H9 (cell line): Measurements from ENCODE around the gene C13orf46. TPM values are rescaled to one million over a fixed set of nuclear protein-coding genes. Genes with fewer than 3 reads are reported as not detected.

Experiments
- DNase-seq: peaks from one replicate; pipeline ENCODE4 v3.0.0-alpha.2; 2017
- H2AFZ ChIP-seq: one replicate; pipeline ENCODE4 v1.6.1; 2013; ENCODE audit warnings: mild to moderate bottlenecking, low read length, control low read depth, moderate library complexity
- H2AK5ac ChIP-seq: 2 replicates; pipeline ENCODE4 v1.6.1; 2013; ENCODE audit warnings: low read length, control low read depth, mixed read lengths; ENCODE audit not compliant: insufficient read length
- H2BK120ac ChIP-seq: one replicate; pipeline ENCODE4 v1.6.1; 2013; ENCODE audit warnings: low read depth, mild to moderate bottlenecking, low read length, control low read depth, inconsistent platforms; ENCODE audit not compliant: poor library complexity, severe bottlenecking
- H2BK12ac ChIP-seq: 2 replicates; pipeline ENCODE4 v1.6.1; 2013; ENCODE audit warnings: low read length, control low read depth, mixed read lengths, low read depth; ENCODE audit not compliant: insufficient read length
- H2BK15ac ChIP-seq: 2 replicates; pipeline ENCODE4 v1.6.1; 2013; ENCODE audit warnings: low read depth, low read length, control low read depth
- H2BK20ac ChIP-seq: one replicate; pipeline ENCODE4 v1.6.1; 2013; ENCODE audit warnings: low read depth, mild to moderate bottlenecking, low read length, control low read depth, inconsistent platforms; ENCODE audit not compliant: poor library complexity, severe bottlenecking
- H2BK5ac ChIP-seq: 2 replicates; pipeline ENCODE4 v1.6.1; 2013; ENCODE audit warnings: low read length, control low read depth, mixed read lengths; ENCODE audit not compliant: insufficient read length
- H3K14ac ChIP-seq: 2 replicates; pipeline ENCODE4 v1.6.1; 2013; ENCODE audit warnings: low read length, control low read depth; ENCODE audit not compliant: insufficient read depth
- H3K18ac ChIP-seq: 2 replicates; pipeline ENCODE4 v1.6.1; 2013; ENCODE audit warnings: low read depth, mild to moderate bottlenecking, mixed read lengths, low read length, control low read depth; ENCODE audit not compliant: insufficient read length
- H3K23ac ChIP-seq: 2 replicates; pipeline ENCODE4 v1.6.1; 2013; ENCODE audit warnings: low read length, control low read depth, mixed read lengths, low read depth; ENCODE audit not compliant: insufficient read length
- H3K23me2 ChIP-seq: 2 replicates; pipeline ENCODE4 v1.6.1; 2013; ENCODE audit warnings: low read depth, mild to moderate bottlenecking, mixed read lengths, low read length, control low read depth; ENCODE audit not compliant: insufficient read length, poor library complexity, severe bottlenecking
- H3K27ac ChIP-seq: 2 replicates; pipeline ENCODE4 v1.5.1; 2013; ENCODE audit warnings: low read length, control low read depth, mixed read lengths, low read depth; ENCODE audit not compliant: insufficient read length
- H3K27me3 ChIP-seq: 2 replicates; pipeline ENCODE4 v1.6.1; 2013; ENCODE audit warnings: low read length, control low read depth, inconsistent platforms; ENCODE audit not compliant: insufficient read depth
- H3K4ac ChIP-seq: 2 replicates; pipeline ENCODE4 v1.6.1; 2013; ENCODE audit warnings: low read depth, mild to moderate bottlenecking, control low read depth, inconsistent platforms, low read length, moderate library complexity
- H3K4me1 ChIP-seq: 2 replicates; pipeline ENCODE4 v1.6.1; 2013; ENCODE audit warnings: low read length, control low read depth, inconsistent platforms; ENCODE audit not compliant: insufficient read depth
- H3K4me2 ChIP-seq: 2 replicates; pipeline ENCODE4 v1.6.1; 2013; ENCODE audit warnings: low read length, control low read depth, mixed read lengths; ENCODE audit not compliant: insufficient read length, insufficient read depth
- H3K56ac ChIP-seq: 2 replicates; pipeline ENCODE4 v1.6.1; 2013; ENCODE audit warnings: low read depth, mild to moderate bottlenecking, mixed read lengths, low read length, control low read depth; ENCODE audit not compliant: insufficient read length
- H3K79me1 ChIP-seq: 2 replicates; pipeline ENCODE4 v1.6.1; 2013; ENCODE audit warnings: low read depth, mild to moderate bottlenecking, moderate library complexity, low read length, control low read depth, inconsistent platforms; ENCODE audit not compliant: insufficient read depth, poor library complexity, severe bottlenecking
- H3K79me2 ChIP-seq: 2 replicates; pipeline ENCODE4 v1.6.1; 2013; ENCODE audit warnings: low read length, control low read depth, inconsistent platforms; ENCODE audit not compliant: insufficient read depth
- H3K9ac ChIP-seq: 2 replicates; pipeline ENCODE4 v1.6.1; 2013; ENCODE audit warnings: low read length, control low read depth, mixed read lengths; ENCODE audit not compliant: insufficient read length; ENCODE audit errors: extremely low read depth
- H3K9me3 ChIP-seq: one replicate; pipeline ENCODE4 v1.6.1; 2013; ENCODE audit warnings: low read depth, low read length, inconsistent platforms; ENCODE audit not compliant: control insufficient read depth
- H3T11ph ChIP-seq: one replicate; pipeline ENCODE4 v1.6.1; 2013; ENCODE audit warnings: mild to moderate bottlenecking, low read length, control low read depth, inconsistent platforms
- H4K20me1 ChIP-seq: one replicate; pipeline ENCODE4 v1.6.1; 2013; ENCODE audit not compliant: control insufficient read depth, insufficient read length, insufficient read depth
- H4K5ac ChIP-seq: 2 replicates; pipeline ENCODE4 v1.6.1; 2013; ENCODE audit warnings: low read depth, mild to moderate bottlenecking, mixed read lengths, low read length, control low read depth; ENCODE audit not compliant: insufficient read length
- H4K8ac ChIP-seq: replicated peaks from 2 replicates; pipeline ENCODE4 v1.6.1; 2013; ENCODE audit warnings: low read length, control low read depth, mixed read lengths, low read depth; ENCODE audit not compliant: insufficient read length
- H4K91ac ChIP-seq: 2 replicates; pipeline ENCODE4 v1.6.1; 2013; ENCODE audit warnings: low read depth, mild to moderate bottlenecking, moderate library complexity, mixed read lengths, low read length, control low read depth; ENCODE audit not compliant: insufficient read length
- H3K27ac Mint-ChIP-seq, 3 experiments: 2 replicates in 2 of 3; 3 replicates in 1 of 3; pipeline ENCODE4 v1.8.0; 2020 to 2021; ENCODE audit warnings: mixed read lengths in 3 of 3, mild to moderate bottlenecking in 1 of 3, moderate library complexity in 1 of 3
- H3K27me3 Mint-ChIP-seq: 2 replicates; pipeline ENCODE4 v1.8.0; 2021; ENCODE audit warnings: low read depth, mild to moderate bottlenecking, moderate library complexity, mixed read lengths
- H3K36me3 Mint-ChIP-seq, 3 experiments: 2 replicates in 2 of 3; 3 replicates in 1 of 3; pipeline ENCODE4 v1.8.0; 2020 to 2021; ENCODE audit warnings: low read depth in 3 of 3, mixed read lengths in 3 of 3; ENCODE audit not compliant: insufficient read depth in 1 of 3
- H3K4me1 Mint-ChIP-seq, 2 experiments: 2 replicates each; pipeline ENCODE4 v1.8.0; 2020; ENCODE audit warnings: mixed read lengths in 2 of 2
- H3K4me3 Mint-ChIP-seq, 2 experiments: 2 replicates in 1 of 2; 3 replicates in 1 of 2; pipeline ENCODE4 v1.8.0; 2020 to 2021; ENCODE audit warnings: mild to moderate bottlenecking in 2 of 2, mixed read lengths in 2 of 2, moderate library complexity in 1 of 2
- H3K9me3 Mint-ChIP-seq, 2 experiments: 2 replicates in 1 of 2; 3 replicates in 1 of 2; pipeline ENCODE4 v1.8.0; 2020; ENCODE audit warnings: mild to moderate bottlenecking in 2 of 2, mixed read lengths in 2 of 2, moderate library complexity in 1 of 2
- WGBS: extraction: QIAGEN DNeasy Blood & Tissue Kit; methylation state at CpG from one replicate; pipeline ENCODE4 v1.1.7; 2013; ENCODE audit warnings: missing lambda C conversion rate, low lambda C conversion rate, mixed read lengths; ENCODE audit not compliant: insufficient read length; ENCODE audit errors: extremely low coverage; 5-methylcytosine and 5-hydroxymethylcytosine counted together
- total RNA-seq: library from RNA; stranded (reverse); gene quantifications from 2 replicates; pipeline ENCODE4 v1.2.1, GENCODE V29; 2021
- TF ChIP-seq, protein P1 (sequence below): fragments of 200-600 bp; sonication (generic); conservative IDR thresholded peaks from 3 replicates; pipeline ENCODE4 v1.8.0; 2021; ENCODE audit warnings: antibody characterized with exemption, mild to moderate bottlenecking

C13orf46 gene
- total RNA-seq, 1 experiment from 2014 or later = 0.55 TPM

DNA sequence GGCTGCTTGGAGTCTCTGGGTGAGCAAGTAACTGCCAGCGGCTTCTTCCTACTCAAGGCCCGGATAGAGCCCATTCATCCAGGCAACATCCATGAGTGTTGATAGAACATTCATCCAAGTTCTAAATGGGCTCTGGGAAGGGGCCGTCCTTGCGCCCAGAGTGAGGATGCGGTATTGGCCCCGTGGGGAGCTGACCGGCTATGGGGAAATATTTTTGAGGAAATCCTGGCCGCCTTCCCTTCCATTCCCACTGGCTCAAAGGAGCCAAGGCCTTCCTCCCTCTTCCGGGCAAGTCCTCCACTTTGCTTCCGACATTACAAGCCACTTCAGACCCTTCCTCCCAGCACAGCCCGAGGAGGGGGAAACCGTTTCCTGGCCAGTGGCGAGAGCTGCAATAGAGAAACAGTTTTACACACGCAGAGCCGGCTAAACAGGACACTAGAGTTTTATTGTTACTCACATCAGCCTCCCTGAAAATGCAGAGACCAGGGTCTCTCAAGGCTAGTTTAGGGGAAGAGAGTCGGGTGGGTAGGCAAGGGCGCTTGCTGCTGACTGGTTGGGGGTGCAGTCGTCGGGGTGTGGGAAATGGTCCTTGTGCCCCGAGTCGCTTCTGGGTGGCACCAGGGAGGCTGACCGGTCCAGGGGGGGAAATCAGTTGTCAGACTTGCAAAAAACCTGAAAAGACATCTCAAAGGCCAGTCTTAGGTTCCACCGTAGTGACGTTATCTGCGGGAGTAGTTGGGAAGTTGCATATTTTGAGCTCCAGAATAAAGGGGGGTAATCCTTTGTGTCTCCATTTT is 37.5 kb downstream of the C13orf46 start:
- Histone ChIP-seq H3K14ac (no peak overlapping the region), H4K20me1 (no peaks in the 10 kb centered on the region), H3K23me2 (no peaks in the 10 kb centered on the region), H4K8ac (no peak overlapping the region), H3K56ac (no peak overlapping the region), H3K9ac (no peak overlapping the region), H4K5ac (no peak overlapping the region), H3K4ac (no peak overlapping the region), H2BK15ac (no peak overlapping the region), H3K27ac (no peak overlapping the region), H2AFZ (no peak overlapping the region), H3T11ph (no peak overlapping the region), H3K79me2 (no peaks in the 10 kb centered on the region), H2BK12ac (no peak overlapping the region), H3K4me1 (no peaks in the 10 kb centered on the region), H3K23ac (no peak overlapping the region), H3K18ac (no peak overlapping the region), H2BK120ac (peak overlapping the region; percentile 70), H2BK20ac (no peak overlapping the region), H3K79me1 (no peaks in the 10 kb centered on the region), H4K91ac (no peak overlapping the region), H3K4me2 (no peak overlapping the region), H3K27me3 (no peaks in the 10 kb centered on the region), H2AK5ac (no peak overlapping the region), H3K9me3 (no peaks in the 10 kb centered on the region), H2BK5ac (no peak overlapping the region)
- no peak for DNase-seq
- Mint-ChIP-seq H3K27ac (no peak overlapping the region; a peak in 1 of 7 replicates), H3K9me3 (no peaks in the 10 kb centered on the region), H3K36me3 (no peaks in the 10 kb centered on the region), H3K4me3 (no peak overlapping the region), H3K27me3 (no peaks in the 10 kb centered on the region; the same call in none of the 2 replicates), H3K4me1 (peaks cover 11 to 13% of the 10 kb centered on the region in 2 experiments)
- TF ChIP-seq, protein P1, sequence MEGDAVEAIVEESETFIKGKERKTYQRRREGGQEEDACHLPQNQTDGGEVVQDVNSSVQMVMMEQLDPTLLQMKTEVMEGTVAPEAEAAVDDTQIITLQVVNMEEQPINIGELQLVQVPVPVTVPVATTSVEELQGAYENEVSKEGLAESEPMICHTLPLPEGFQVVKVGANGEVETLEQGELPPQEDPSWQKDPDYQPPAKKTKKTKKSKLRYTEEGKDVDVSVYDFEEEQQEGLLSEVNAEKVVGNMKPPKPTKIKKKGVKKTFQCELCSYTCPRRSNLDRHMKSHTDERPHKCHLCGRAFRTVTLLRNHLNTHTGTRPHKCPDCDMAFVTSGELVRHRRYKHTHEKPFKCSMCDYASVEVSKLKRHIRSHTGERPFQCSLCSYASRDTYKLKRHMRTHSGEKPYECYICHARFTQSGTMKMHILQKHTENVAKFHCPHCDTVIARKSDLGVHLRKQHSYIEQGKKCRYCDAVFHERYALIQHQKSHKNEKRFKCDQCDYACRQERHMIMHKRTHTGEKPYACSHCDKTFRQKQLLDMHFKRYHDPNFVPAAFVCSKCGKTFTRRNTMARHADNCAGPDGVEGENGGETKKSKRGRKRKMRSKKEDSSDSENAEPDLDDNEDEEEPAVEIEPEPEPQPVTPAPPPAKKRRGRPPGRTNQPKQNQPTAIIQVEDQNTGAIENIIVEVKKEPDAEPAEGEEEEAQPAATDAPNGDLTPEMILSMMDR = no peak
- no CpG with 5 or more reads among the region's 25 CpGs for WGBS
